Hematopoietic multipotent progenitor cell treated with erythropoietin and hydrocortisone succinate and interleukin-3 and kit ligand, for 4 days (in vitro differentiated cells): ENCODE results near the gene LEMD2.
A peak's percentile ranks its signal among the peaks of the same experiment; 100 is the strongest.

Experiments used
- DNase-seq: peaks from one replicate; pipeline ENCODE4 v3.0.0-alpha.2; 2015

Gene LEMD2

DNA sequence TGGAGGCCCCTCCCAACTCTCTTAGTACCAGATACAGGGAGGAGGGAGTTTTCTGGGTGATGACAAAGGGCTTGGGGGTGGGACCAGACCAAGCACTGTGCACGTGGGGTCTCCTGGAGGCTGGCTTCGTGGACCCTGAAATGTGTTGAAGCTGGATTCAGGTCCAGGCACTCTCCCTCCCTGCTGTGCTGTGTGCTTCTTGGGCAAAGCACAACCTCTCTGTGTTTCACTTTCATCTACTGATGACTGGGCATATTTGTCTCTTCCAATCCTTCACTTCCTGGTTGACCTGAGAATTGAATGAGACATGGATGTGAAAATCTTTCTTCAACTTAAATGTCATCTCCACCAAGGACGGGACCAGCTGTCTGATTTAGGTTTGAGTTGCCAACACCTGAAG, 29.4 kb upstream of the LEMD2 start:
- DNase-seq, result no peak

DNA sequence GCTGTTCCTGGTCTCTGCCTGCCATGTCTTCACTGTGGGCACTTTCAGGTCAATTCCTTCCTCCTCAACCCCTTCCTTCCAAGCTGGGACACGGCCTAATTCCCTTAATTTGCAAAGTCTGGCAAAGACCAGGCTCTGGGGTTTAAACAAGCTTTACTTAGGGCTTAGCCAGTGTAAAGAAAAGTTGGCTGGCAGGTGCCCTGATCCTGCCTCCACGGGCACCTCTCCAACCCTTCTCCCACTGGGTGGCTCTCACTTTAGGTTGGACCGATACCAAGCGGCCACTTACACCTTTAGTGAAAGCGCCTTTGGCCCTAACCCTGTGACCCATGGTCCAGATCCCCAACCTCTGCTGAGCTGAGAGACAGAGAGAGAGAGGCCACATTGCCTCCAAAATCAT, 28.6 kb upstream of the LEMD2 start:
- no peak for DNase-seq

DNA sequence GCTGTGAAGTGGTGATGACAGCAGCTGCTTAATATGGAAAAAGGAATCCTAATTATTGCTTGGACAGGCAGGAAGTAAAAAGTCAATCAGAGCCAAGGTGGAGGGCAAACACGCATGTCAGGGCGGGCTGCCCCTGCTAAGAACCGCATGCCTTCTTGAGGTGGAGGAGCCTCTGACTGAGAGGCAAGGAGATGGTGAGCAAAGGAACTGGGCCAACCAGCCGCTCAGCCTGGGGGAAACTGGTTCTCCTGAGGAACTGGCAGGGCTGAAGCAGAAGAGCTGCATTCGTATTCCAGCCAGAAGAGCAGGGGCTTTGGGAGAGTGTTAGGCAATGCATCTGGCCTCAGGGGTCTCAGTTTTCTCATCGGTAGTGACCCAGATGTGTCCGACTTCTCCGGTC, 28.0 kb upstream of the LEMD2 start:
- no peak for DNase-seq

DNA sequence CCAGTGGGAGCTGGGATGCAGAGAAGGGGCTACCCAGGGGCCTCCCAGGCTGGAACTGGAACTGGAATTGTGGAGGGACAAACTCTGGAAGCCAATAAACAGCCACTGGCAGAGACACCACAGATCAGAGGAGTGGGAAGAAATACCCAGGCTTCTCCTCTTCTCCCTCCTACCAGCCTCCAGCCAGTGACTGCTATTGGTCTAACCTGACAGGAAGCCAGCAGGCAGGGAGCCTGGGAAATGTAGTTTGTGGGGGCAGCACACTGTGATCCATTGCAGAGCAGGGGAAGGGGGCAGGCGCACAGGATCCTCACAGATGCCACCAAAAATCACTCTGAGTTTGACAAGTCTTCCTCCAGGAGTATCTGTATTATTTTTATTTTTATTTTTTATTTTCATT, 26.9 kb upstream of the LEMD2 start:
- peak; percentile 59 for DNase-seq

DNA sequence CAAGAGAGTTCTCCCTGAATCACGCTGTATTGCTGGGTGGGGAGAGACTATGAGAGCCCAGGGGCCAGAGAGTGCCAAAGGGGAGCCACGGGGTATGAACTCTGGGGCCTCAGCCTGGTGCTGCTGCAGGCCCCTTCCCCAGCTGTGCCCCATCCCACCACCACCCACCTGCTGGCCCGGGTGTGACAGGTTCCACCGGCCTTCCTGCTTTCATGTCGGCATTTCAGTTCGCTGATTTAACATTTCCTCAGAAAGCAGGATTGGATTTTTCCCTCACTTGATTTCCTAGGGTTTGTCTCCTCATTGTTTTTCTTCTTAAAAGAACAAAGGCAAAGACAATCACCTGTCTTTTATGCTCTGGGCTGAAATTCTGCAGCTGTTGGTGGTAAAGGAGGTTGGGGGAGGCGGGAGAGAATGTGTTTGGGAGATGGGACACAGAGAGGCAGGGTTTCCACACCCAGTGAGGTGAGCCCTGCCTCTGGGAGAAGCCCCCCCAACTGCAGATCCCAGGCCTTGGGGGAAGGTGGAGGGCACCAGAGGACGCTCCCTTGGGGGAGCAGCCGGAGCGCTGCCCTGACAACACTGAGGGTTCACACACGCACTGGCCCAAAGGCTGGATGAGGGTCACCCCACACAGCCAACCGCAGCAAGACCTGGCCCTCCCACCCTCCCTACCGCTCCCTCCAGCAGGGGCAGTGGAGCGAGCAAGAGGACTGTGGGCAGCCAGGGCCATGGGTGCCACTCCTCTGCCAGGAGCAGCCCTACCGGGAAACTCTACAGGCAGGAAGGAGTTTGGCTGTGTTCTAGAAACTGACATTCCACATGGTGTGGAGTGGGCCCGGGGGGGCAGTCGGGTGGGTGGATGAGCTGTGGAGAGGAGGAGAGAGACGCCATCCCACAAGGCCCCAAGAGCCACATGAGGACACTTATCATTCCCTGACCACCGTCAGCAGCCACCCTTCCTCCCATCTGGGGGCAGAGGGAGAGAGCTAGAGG, 25.4 kb upstream of the LEMD2 start:
- no peak for DNase-seq

DNA sequence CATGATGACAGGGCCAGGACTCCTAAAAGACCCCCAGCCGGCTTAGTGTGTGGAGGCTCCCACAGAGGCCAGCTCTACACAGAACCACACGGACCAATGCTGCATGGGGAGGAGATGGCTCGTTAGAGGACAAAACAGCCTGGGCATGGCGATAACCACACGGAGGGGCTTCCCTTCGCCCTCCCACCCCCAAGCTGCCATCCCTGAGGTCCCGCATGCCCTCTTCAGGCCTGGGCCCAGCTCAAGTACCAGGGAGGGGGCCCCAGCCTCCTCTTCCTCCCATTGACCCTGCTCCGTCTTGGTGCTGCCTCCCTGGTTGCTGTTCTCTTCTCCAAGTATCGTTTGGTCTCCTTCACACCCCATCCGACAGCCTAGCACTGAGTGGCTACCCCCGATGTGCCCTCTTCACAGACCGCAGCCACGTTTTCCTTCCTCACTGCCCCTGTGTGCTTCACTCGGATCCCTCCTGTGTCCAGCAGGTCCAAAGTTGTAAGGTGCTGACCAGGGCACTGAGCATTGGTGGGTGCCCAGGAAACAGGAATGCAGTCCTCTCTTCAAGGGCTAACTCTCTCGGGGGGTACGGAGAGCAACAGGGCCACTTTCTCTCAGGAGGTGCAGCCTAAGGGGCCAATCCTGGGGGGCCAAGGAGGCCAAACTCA, 24.4 kb upstream of the LEMD2 start:
- no peak for DNase-seq

DNA sequence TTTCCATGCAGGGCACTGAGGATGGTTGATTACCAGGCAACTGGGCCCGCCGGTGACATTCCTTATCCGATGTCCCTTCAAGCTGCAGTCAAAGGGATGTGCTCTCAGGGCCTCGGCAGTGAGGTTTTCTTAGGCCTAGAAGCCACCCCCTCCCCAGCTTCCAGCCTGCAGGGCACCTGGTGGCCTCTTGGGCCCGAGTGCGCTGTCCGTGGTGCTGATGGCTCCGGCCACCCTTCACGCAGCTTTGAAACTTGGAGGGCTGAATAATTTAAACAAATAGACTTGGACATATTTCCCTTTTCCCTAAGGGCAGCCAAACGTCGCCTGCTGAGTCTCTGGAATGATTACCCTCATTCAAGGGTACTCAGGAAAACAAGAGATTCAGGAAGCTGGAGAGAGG, 23.7 kb upstream of the LEMD2 start:
- peak; percentile 79 for DNase-seq

DNA sequence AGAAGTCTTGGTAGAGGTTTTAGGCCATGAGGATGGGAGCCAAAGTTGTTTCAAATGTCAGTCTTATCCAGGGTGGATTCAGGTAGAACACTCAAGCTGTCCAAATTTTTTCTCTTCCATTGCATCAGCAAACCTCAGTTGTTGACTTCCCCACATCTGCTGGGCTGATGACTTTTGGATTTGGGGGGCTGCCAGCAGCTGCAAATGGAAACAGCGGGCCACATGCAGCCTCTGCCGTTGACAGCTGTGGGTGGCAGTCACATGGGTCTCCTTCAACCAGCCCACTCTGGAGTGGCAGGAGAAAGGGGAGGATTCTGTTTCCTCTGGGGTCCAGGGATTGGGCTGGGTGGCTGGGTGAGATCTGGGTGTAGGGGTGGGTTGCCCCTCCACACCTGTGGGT, 20.7 kb upstream of the LEMD2 start:
- no peak for DNase-seq

DNA sequence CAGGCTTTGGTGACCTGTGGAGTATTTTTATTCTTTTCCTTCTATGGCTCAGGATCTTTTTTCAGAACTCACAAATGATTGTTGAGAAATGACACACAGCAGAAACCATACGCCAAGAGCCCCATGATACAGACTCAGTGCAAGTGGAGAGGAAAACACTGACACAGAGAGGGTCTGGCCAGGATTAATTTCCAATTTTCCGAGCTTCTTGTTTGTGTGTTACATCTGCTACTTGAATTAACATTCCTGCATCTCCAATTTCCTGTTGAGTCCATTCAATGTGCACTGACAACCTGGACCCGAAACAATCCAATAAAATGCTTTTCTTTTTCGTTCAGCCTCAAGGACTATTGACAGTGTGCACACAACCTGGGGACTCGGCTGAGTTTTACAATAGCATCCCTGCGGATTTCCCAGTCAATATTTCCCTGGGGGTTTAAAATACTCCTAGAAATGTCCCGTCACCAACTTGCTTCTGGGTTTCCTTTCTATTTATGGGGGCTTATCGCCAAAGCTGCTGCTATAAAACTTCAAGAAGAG, 19.8 kb upstream of the LEMD2 start:
- no peak for DNase-seq

DNA sequence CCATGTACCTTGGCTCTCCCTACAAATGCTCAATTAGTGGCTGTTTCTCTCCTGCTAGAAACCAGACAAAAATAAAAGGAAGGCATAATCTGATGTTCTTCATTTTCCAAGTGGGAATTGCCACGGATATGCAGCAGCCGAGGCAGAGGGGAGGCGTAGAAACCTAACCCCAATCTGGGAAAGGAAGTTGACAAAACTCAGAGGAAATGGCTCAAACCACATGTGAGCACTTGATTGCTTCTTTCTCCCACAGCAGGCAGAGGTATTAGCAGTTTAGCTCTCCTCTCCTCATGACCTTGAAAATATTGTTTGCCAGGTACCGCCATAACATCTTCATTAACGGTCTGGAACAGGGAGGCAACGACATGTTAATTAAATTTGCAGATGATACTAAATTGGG, 18.7 kb upstream of the LEMD2 start:
- no peak for DNase-seq

DNA sequence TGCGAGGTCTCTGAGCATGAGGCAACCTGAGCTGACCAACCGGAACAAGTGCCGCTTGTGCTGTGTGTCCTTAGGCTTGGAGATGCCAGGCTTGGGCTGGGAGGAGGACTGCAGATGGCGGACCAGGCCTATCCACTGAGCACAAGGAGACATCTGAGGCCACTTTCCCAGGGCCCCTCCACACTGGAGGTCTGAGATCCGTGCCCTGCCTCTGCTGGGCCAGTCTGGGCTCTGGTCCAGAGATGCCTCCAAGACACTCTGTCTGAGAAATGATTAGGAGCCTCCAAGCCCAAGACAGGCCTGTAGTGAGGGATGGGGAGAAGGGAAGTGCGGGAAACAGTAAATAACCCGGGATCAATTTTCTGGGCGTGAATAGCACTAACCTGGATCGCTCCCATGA, 17.9 kb upstream of the LEMD2 start:
- DNase-seq, result no peak

DNA sequence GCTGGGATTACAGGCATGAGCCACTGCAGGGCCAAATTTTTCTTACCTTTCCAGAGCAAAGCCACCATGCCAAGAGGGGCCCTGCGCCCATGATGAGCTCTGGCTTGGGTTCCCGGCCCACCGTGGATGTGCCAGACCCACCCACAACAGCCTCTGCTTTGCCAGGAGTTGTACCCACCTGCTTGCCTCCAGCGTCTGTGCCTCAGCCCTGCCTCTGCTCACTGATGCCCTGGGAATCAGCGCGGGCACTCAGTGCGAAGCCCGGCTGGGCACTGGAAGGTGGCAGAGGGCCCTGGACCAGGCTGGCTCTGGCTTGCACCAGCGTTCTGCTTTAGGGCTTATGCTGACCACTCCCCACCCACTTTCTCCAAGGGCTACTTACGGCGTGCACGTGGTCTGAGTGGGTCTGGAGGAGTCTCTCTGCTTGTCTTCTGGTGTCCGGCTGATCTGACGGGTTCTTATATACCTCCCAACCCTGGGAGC, 14.7 kb upstream of the LEMD2 start, which contains the start of gene MLN:
Gene MLN, minus strand, starts transcription at position 433 of the 483 bp plus-strand sequence. CDS start 2,840 bp downstream, outside the sequence.
- no peak for DNase-seq

DNA sequence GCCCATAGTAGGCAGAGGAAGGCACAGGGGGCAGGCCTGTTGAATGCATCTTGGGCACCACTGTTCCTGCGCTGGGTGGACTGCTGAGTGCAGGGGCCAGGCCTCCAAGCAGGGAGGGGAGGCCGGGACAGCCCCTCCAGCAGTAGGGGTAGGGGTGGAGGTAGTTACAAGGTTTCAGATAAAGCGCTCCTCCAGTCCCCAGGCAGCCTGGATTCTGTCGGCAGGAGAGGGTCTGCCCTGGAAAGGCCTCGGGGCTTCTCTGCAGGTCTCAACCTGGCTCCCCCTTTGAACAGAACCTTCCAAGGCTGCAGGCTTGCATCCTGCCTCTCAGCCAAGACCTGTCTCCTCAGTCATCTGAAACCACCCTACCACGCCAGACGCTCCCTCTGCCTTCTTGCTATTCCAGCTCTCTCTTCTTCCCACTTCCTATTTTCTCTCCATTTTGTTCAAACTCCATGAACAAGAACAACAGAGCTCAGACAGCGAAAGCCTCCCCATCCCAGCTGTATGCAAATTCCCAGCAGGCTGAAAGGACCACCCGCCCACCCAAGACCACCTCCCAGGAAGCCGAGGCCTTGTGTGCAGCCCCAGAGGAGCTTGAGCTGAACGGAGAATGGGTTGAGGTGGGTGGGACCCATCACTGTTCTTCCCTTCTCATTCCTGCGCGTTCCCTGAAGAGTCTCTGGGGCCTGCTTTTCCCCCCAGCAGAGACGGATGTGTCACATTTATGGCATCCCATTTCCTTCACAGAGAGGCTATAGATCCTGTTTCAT, 13.4 kb upstream of the LEMD2 start:
- no peak for DNase-seq

DNA sequence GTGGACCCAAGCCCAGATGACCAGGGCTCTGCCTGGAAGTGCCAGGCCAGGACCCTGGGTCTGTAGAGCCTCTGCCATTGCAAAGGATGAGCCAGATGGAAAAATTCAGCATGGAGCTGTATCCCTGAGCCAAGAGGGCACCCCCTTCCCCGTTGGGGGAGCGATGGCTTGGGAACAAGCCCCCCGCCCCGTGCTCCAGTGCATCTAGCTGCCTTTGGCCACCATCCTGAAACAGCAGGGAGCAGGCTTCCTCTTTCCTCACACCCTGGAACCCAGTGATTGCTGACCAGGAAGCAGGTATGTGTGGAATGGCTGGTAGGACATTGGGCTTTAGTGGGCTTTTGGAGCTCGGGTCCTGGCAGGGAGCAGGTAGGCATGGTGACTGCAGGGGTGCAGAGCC, 12.7 kb upstream of the LEMD2 start:
- DNase-seq, result no peak

DNA sequence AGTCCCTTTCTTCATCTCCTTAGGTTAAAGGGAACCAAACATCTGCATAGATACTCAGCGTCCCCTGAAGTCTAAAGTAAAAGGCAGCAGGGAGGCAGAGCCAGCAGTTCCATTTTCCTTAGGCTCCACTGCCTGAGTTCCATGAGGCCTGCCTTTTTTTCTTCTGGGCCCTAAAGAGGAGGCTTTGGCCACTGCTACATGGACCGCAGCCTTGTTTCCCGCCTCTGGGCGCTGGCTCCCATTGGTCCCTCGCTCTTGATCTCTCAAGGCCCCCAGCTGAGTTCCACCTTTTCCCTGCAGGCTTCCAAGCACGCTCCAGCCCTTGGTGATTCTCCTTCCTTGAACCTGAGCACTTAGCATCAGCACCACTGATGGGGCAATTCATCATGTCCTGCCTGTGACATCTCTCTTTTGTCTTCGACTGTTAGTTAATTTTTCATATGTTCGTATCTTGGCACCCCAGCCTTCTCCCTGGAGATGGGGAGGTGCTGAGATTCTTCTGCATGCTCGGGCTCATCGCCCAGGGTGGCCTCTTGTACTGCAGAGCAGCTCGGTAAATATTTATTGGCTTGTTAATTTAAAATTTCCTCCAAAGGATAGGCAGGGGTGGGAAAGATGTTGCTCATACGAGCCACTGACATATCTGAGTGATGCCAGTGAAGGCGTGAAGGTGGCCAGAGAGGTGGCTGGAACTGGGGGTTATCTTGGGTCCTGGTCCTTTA, 11.5 kb upstream of the LEMD2 start:
- no peak for DNase-seq

DNA sequence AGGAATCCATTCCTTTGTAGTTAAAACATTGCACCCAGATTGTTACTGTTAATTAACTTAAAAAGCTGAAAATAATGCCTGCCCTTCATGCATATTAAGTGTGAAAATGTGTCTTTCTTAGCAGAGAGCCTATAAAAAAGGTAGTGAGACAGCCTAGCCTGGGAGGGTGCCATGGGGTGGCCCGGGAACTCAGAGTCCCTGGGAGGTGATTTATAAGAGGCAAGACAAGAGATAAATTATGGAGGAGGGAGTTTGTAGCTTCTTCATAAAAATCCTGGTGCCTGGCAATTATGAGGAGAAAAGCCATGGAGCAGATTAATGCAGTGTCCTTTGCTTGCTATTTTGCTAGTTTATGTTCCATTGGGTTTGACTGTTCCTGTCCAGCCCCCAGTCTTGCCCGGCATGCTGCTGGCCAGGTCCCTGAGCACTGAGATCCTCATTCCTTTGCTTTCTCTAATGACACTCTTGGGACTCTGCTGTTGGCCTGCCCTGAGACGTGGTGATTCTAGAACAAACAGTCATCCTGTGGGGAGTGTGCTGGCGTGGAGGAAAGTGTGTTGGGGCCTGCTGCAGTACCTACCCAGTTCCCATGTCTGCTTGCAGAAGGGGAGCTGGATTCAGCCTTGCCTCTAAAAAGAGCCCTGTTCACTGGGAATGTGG, 10.7 kb upstream of the LEMD2 start:
- no peak for DNase-seq

DNA sequence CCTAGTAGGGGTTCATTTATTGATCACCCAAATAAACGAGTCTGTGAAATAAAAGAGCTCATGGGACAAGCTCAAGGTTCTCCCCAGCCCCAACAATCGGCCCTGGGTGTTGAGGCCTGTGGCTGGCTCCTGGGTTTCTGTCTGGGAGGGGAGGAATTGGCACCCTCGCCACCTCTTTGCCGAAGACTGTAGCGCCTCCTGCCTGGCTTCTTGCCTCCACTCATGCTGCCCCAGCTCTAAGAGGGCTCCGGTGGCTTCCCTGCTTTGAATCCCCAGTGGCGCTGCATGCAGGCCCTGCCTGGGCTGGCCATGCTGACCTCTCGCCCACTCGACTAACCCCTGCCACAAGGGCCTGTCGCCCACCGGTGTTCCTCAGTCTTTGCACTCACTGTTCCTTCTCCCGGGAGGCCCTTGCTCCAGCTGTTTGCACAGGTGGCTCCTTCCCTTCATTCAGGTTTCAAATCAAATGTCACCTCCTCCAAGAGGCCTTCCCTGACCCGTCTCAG, 9.5 kb upstream of the LEMD2 start:
- DNase-seq, result no peak

DNA sequence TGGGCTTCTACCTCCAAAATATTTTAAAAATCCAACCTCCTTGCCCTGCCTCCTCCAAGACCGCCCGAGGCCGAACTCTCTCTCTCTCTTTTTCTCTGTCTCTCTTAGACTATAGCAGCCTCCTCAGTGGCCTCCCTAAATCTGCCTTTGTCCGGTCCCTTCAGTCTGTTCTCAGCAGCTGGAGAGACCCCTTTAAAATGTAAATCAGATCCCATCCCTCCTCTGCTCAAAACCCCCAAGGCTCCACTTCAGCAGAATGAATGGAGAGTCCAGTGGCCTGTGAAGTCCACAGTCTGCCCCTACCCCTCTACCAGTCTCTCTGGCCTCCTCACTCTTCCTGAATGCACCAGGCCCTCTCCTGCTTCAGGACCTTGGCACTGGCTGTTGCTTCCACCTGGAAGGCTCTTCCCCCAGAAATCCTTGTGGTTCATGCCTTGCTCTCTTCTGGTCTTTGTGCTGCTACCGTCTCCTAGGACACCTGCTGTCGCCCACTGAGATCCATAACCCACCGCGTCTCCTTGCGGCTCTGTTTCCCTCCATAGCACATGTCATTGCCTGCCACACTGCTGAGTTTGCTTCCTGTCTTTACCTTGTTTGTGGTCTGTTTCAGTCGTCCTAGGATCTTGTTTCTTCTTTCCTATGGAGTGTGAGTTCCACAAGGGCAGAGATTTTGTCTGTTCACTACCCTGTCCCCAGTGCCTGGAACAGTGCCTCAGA, 8.9 kb upstream of the LEMD2 start:
- no peak for DNase-seq

DNA sequence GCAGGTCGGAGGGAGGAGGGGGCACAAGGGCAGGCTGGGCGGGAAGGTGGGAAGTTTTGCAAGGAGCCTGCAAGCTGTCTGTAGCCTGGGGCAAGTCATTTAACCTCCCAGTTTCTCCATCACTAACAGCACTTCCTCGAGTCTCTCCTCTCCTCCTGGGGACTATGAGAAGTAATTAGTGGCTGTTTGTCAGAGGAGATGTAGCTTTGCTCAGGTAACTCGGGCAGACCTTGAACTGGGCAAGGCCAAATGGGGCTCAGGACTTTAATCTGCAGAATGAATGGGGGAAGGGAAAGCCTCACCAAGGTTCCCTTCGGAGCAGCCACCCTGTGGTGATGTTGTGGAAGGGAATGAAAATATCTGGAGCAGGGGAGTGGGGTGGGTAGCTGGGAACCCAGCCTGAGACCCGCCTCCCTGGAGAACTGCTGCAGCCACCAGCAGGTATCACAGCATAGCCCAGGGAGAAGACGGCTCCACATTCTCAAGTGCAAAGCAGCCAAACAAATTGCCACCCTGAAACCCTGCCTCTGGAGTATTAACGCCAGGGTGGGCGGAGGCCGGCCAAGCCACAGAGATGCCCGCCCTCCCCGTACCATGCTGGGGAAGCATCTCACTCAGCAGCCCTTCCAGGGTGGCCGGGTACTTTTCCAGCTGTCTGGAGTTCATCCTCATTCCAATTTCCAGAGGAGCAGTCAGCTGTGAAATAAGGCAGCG, 6.1 kb upstream of the LEMD2 start:
- no peak for DNase-seq

DNA sequence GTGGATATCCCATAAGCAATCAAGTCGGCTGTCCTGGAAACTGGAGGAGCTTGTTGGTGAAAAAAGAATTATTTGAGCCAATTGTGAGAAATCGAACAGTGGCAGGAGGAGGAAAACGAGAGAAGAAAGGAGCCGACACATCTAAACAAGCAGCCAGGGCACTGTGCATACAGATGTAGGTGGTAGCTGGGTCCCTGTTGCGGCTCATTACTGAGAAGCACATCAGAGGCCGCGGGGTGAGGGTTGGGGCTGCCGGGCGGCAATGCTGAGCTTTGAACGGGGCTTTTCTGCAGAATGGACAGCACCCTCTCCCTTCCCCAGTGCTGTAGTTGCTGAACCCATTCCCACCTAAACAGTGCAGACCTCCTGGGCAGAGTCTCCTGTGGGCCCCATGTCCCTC, 4.1 kb upstream of the LEMD2 start:
- no peak for DNase-seq
